Right kidney (tissue), 9 donors: ENCODE results near the gene NR1H3.
A peak's percentile ranks its signal among the peaks of the same experiment; 100 is the strongest.
"Not testable (repeated sequence)": the region's sequence is repeated elsewhere in the genome, so short reads cannot be mapped to it uniquely, and the experiment has no call there.

Experiments
- DNase-seq: peaks from one replicate; pipeline ENCODE4 v3.0.0-alpha.2; 2016
- long read RNA-seq, 8 donors: transcript quantifications; one replicate each; lab custom pipeline, GENCODE V29; 2026

Gene NR1H3
- long read RNA-seq, donor 1, partial matches to known transcripts, result 0 of 10 reads
- long read RNA-seq, donor 1, other reads (novel, unspliced or antisense), result 0 of 10 reads
- long read RNA-seq, donor 2, partial matches to known transcripts, result 0 of 4 reads
- long read RNA-seq, donor 2, other reads (novel, unspliced or antisense), result 0 of 4 reads
- long read RNA-seq, donor 3, partial matches to known transcripts, result 0 of 4 reads
- long read RNA-seq, donor 3, other reads (novel, unspliced or antisense), result 0 of 4 reads
- long read RNA-seq, donor 4, partial matches to known transcripts, result 0 of 9 reads
- long read RNA-seq, donor 4, other reads (novel, unspliced or antisense), result 0 of 9 reads
- long read RNA-seq, donor 5, partial matches to known transcripts, result 0 of 9 reads
- long read RNA-seq, donor 5, other reads (novel, unspliced or antisense), result 5 of 9 reads
- long read RNA-seq, donor 6, partial matches to known transcripts, result 5 of 10 reads
- long read RNA-seq, donor 6, other reads (novel, unspliced or antisense), result 0 of 10 reads
- long read RNA-seq, donor 7, partial matches to known transcripts, result 0 of 8 reads
- long read RNA-seq, donor 7, other reads (novel, unspliced or antisense), result 0 of 8 reads
- long read RNA-seq, donor 8, partial matches to known transcripts, result 0 of 3 reads
- long read RNA-seq, donor 8, other reads (novel, unspliced or antisense), result 0 of 3 reads

DNA sequence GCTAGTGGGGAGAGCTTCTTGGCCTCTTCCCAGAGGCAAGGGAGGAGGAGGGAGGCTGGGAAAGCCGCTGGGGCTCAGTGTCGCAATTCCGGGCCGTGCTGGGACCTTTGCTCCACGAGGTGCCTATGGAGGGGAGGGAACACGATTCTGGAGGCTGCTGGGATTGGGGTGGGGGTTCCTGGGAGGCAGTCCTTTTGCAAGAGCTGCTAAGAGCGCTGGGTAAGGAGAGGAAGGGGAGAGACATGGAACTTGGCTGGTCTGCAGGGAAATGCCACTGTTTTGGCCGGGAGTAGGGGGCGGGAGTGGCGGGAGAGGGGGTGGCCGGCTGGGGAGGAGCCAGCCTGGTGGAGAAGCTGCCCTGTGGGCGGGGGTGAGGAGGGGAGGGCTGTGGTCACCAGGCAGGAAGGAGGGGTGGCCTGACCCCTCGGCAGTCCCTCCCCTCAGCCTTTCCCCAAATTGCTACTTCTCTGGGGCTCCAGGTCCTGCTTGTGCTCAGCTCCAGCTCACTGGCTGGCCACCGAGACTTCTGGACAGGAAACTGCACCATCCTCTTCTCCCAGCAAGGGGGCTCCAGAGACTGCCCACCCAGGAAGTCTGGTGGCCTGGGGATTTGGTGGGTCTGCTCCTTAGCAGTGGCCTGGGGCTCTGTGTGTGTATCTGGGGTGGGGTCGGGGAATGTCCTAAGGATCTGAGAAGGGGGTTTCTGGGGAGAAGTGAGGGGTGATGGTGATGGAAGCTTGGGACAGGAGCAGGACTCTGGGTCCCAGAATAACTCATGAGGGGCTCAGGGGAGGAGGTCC lies at the start of gene NR1H3:
TSS of gene NR1H3 (plus strand) at position 480 of the 800 bp plus-strand sequence. CDS start 1,221 bp downstream, outside the sequence.
- DNase-seq, result peak; percentile 66

DNA sequence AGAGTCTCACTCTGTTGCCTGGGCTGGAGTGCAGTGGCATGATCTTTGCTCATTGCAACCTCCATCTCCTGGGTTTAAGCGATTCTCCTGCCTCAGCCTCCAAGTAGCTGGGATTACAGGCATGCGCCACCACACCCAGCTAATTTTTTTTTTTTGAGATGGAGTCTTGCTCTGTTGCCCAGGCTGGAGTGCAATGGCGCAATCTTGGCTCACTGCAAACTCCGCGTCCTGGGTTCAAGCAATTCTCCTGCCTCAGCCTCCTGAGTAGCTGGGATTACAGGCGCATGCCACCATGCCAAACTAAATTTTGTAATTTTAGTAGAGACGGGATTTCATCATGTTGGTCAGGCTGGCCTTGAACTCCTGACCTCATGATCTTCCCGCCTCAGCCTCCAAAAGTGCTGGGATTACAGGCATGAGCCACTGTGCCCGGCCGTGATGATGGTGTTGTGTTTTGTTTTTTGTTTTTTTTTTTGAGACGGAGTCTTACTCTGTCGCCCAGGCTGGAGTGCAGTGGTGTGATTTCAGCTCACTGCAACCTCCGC lies 49.7 kb upstream of the NR1H3 start:
- DNase-seq, result not testable (repeated sequence)

DNA sequence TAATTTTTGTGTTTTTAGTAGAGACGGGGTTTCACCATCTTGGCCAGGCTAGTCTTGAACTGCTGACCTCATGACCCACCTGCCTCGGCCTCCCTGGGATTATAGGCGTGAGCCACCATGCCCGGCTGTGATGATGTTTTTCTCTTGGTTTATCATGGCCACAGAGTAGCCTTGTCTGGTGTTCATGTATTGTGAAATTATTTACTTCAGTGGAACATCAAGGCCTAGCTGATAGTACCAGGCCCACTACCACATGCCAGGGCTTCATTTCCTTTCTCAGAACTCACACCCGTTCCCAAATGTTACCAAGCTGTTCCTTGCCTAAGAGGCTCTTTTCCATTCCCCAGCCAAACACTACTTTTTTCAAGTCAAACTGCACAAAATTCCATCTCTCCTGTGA lies 49.2 kb upstream of the NR1H3 start:
- no peak for DNase-seq

DNA sequence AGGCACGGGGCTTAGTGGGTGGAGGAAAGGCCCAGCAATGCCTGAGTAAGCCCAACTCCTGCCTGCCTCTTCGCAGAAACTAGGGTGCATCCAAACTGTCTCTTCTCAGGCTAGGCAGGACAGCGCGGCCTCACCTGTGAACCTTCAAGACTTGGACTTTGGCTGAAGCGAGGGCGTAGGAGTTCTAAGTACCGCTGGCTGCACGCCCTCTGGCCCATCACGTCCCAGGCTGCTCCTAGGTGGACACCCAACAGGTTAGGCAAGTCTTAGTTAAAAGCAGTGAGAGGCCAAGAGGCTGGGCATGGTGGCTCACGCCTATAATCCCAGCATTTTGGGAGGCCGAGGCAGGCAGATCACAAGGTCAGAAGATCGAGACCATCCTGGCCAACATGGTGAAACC lies 44.9 kb upstream of the NR1H3 start:
- DNase-seq, result no peak

DNA sequence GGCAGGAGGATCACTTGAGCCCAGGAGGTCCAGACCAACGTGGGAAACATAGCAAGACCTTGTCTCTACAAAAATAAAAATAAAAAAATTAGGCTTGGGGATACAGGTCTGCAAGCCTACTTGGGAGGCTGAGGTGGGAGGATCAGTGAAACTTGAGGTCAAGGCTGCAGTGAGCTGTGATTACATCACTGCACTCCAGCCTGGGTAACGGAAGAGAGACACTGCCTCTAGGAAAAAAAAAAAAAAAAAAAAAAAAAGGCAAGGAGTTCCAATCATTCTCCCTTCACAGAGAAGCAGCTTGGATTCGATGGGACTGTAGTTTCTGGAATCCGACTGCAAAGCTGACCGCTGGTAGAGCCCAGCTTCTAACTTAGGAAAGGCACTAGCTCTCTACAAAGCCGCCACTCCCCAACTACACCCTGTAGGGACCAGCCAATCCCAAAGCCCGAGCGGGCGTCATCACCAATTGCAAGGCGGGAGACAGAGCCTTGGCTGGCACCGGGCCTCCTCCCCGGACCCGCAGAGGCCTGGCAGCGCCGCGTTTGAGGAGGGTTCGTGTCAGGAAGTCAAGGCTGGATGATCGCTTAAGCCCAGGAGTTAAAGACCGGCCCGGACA lies 43.7 kb upstream of the NR1H3 start:
- no peak for DNase-seq

DNA sequence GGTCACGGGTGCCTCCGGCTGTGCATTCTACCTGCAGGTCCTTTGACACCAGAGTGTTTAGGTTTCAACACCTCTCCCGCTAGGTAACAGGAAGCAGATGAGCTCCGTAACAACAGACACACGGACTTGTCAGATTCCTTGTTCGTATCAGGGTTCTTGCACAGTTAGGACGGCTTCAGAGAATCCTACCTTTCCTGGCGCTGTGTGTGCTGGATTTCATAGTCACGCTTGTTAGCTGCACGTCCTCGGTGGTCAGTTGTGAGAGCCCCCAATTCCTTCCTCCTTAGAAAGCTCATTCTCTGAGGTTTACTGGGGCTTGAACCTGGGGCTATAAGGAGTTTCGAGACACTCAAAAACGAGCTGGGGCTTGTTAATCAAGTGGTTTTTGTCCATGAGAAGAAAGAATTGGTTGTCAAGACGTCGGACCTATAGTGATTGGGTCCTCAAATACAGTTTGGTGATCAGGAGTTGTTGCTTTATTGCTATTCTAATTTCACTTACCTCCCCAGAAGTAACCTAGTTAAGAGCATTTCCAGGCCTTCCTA lies 42.4 kb upstream of the NR1H3 start:
- DNase-seq, result no peak

DNA sequence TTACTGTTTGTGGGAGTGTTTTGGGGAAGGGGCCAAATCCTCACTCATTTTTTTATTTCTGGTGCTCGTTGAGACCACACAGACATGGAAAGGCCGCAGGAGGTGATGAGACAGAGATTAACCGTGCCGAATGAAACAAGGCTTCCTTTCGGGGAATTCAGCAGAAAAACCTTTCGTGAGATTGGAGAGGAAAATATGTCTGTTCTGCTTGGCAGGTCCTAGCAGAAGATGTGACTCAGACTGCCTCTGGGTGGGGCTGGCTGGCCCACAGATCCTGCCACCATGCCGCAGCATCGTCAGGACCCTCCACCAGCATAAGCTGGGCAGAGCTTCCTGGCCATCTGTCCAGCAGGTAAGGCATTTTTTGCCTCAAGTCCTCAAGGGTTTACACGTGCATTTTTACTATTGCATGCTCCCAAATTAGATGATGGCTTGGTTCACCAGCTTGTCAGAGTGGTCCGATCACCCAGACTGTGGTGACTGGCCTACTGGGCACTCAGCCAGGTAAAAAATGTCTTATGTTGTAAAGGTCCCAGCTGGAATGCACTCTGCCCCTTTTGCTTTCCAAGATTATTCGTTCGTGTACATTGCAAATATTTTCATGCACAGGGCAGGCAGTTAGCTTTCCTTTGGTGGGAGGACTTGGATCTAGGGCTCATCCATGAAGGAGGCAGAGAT lies 41.5 kb upstream of the NR1H3 start:
- peak; percentile 55 for DNase-seq

DNA sequence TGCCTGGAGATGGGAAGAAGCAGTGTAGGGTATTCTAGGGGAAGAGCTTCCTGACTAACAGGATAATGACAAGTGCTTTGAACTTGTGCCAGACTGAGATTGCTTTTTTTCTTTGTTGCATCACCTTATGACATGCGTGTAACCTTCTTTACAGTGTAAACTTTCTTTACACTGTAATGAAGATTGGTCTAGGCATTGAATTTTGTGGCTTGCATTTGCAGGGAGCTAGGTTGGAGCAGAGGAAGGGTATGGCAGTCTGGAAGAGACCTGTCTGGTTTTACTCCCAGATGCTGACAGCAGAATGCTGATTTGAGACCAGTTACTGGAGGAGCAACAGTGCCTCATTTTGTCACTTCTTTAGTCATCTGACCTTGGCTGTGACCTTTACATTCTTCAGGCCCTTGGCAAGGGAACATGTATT lies 37.4 kb upstream of the NR1H3 start:
- DNase-seq, result no peak

DNA sequence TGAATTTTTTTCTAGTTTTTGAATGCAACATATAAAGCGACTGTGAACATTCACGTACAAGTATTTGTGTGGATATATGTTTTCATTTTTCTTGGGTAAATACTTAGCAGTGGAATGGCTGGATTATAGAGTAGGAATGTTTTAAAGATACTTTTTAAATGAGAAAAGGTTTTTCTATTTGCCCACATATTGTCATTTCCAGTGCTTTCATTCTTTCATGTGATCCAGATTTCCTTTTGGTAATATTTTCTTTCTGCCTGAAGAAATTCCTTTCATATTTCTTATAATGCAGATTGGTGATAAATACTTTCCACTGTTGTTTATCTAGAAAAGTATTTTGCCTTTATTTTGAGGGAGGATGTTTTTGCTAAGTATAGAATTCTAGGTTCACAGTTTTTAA lies 35.1 kb upstream of the NR1H3 start:
- no peak for DNase-seq

DNA sequence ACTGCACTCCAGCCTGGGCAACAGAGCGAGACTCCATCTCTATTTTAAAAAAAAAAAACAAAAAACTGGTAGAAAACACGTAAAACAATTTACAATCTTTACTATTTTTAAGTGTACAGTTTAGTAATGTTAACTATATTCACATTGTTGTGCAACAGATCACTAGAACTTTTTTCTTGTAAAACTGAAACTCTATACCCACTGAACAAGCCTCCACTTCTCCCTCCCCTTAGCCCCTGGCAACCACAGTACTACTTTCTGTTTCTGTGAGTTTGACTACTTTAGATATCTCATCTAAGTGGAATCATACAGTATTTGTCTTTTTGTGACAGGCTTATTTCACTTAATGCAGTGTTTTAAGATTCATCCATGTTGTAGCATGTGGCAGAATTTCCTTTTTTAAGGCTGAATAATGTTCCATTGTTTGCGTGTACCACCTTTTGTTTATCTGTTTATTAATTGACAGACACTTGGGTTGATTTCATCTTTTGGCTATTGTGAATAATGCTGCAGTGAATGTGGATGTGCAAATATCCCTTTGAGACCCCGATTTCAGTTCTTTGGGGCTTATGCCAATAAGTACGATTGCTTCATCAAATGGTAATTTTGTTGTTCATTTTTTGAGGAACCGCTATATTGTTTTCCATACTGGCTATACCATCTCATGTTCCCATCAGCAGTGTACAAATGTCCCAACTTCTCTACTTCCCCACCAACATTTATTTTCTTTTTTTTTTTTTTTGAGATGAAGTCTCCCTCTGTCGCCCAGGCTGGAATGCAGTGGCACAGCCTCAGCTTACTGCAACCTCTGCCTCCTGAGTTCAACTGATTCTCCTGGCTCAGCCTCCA lies 32.0 kb upstream of the NR1H3 start:
- no peak for DNase-seq

DNA sequence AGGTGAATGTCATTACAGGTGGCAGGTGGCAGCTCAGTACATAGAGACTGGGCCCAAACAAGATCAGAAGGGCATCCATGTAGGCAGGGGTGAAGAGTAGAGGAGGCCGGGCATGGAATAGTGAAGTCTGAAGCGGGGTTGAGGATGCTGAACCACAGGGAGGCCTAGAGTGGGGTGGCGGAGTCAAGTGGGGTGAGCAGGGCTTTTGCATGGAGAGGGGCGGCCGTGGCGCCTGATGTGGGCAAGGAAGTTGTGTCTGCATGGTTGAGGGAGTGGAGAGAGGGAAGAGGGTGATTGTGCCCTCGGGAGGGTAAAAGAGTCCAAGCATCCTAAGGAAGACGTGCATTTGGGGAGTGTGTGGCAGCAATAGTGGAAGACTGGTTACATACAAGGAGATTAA lies 28.6 kb upstream of the NR1H3 start:
- no peak for DNase-seq

DNA sequence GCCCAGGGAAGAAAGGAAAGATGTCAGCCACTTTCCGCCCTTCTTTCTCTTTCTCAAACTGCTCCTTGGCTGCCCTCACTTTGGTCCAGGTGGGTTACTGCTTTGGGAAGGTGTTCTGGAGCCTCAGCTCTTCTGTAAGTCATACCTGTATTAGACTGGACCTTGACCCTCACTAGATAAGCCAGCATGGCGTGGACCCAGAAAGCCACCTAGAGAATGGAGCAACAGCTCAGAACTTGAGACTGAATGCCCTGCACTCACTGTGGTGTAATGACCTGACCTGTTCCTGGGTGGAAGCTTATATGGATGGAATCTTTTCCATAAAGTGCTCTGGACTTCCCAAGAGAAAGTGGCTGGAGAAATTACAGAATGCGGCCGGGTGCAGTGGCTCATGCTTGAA lies 24.7 kb upstream of the NR1H3 start:
- DNase-seq, result no peak

DNA sequence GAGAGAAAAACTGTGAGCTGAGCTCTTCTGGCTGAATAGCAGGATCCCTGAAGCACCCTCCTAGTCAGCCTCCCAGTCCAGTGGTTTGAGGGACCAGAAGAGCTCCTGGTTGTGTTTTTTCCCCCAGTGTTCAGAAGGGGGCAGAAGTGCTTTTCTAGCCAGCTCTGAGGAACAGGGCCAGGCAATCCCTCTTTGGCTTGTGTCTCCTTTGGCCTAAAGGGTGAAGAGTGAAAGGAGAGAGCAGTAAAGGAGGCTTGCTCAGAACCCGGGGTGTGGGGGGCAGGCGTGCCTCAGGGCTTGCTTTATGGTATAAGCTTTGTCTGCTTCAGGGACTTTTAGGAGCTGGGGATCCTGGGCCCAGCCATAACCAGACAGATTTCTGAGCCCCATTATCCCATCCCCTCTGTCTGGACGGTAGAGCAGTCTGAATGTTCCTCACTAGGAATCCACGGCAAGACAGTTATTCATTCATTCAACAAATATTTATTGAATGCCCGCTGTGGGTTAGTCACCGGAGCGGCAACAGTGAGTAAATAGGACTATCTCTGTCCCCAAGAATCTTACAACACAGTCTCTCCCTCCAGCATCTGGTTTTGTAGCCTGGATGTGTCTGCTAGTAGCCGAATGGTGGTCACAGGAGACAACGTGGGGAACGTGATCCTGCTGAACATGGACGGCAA lies 23.7 kb upstream of the NR1H3 start:
- no peak for DNase-seq

DNA sequence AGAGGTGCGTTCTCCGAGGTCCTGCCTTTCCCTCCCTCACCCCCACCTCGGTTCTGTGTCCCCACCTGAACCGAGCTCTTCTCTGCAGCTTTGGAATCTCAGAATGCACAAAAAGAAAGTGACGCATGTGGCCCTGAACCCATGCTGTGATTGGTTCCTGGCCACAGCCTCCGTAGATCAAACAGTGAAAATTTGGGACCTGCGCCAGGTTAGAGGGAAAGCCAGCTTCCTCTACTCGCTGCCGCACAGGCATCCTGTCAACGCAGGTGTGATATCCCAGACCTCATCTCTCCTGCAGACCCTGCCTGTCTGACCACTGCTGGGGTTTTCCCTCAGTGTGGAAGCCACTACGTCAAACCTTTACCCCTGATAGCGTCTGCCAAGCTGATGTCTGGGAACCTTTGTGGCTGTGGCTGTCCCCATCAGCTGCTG lies 23.1 kb upstream of the NR1H3 start:
- no peak for DNase-seq

DNA sequence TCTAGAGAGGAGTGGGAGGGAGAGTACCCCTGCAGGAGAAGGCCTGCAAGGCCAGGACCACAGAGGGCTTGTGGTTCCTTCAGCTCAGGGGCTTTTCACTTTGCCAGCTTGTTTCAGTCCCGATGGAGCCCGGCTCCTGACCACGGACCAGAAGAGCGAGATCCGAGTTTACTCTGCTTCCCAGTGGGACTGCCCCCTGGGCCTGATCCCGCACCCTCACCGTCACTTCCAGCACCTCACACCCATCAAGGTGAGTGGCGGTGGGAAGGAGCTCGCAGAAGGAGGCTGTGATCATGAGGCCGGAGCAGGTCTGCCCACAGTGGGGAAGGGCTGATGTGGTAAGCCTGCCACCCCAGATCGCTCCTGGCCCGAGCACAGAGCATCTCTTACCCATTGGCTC lies 22.6 kb upstream of the NR1H3 start:
- no peak for DNase-seq

DNA sequence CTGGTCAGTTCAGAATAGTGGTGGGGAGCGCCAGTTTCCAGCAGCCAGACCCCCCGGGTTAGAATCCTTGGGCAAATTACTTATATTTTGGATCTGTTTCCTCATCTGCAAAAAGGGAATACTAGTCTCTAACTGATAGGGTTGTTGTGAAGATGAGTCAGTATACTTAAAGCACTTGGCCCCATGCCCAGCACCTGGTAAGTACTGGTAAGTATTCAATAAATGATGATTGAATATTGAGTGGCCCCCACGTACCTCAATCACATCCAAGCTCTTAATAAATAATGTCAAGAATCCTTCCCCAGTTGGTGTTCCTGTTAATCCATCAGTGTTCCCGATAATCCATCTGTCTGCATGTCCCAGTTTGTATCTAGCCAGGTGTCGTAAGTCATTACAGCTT lies 21.3 kb upstream of the NR1H3 start:
- DNase-seq, result no peak

DNA sequence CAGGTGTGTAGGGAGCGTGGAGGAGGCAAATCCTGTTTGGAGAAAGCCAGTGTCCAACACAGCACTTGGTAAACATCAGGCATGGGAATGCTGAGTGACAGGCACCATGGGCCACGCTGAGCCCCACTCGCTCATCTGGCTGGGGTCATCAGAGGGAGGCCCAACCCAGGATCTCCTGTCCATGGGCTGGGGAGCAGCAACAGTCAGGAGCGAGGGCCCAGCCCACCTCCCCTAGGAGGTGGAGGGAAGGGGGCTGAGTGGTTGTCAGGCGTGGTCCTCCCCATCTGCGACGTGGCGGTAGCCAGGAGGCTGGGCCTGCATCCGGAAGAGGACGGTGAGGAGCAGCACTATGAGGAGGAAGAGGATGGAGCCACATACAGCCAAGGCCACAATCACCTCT lies 17.9 kb upstream of the NR1H3 start:
- no peak for DNase-seq

DNA sequence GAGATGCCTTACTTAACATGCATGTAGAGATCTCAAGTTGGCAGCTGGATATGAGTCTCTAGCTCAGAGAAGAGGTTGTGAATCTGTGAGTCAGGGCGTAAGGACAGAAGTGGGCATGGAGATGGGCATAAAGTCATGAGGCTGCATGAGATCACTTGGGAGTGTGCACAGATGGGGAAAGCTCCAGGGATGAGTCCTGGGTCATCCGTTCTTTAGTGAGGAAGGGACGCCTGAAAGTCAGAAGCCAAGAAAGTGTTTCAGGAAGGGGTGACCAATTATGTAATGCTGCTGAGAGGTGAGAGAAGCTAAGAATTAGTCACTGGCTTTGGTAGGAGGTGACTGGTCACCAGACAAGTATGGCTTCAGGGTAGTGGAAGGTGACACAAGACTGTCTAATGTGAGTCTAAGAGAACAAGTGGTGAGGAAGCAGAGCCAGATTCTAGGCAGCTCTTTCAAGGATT lies 15.9 kb upstream of the NR1H3 start:
- DNase-seq, result no peak

DNA sequence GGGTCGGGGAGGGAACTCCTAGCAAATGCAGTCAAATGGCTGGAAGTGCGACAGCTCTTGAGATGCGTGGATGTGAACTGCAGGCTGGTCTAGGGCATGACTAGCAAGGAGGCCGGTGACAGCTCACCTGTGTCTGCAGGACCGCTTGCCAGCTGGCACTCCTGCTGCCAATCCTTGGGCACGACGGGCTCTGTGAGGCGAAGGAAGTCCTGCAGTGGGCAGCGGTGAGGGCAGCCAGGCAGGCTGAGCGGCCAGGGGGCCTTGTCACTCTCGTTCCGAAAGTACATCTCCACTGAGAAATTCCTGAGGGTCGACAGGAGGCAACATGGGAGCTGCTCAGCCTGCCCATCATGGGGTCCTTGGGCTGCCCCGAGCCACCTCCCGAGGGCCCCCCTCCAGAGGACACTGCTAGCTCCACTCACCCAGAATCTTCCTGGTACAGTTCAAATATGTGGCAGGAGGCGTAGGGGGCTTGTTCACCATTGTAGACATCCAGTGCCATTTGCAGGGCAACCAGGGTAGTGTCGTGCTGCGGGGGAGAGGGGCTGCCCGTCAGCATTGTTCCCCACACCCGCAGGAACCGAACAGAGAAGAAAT lies 15.1 kb upstream of the NR1H3 start:
- DNase-seq, result no peak
